Epithelial cell of proximal tubule (primary cell): Measurements from ENCODE around the gene PSEN2. TPM values are rescaled to one million over a fixed set of nuclear protein-coding genes. Genes with fewer than 3 reads are reported as not detected.

ENCODE experiments used
- DNase-seq: peaks from one replicate; pipeline ENCODE4 v3.0.0-alpha.2; 2011; ENCODE audit warnings: low read depth
- H3K4me3 ChIP-seq: 2 replicates; pipeline ENCODE4 v1.5.1; 2011; ENCODE audit warnings: low read depth, mild to moderate bottlenecking, low read length
- CTCF ChIP-seq: conservative IDR thresholded peaks from 2 replicates; pipeline ENCODE4 v1.5.1; 2012; ENCODE audit warnings: low read depth, mild to moderate bottlenecking, low read length
- total RNA-seq: library from RNA; depleted of rRNA; stranded (reverse); fragments of >200 nt; gene quantifications from 2 replicates; pipeline ENCODE4 v1.2.3, GENCODE V29; 2015

The PSEN2 gene
- total RNA-seq, 1 donor from 2014 or later = 26.6 TPM

- H3K4me3 ChIP-seq = no peak overlapping the region
- TF ChIP-seq CTCF = no peak
- no peak for DNase-seq
Observed at GRCh38 chr1:226943156-226943555, 72.7 kb downstream of the PSEN2 start.

- no peak for TF ChIP-seq CTCF
- DNase-seq = no peak
Observed at GRCh38 chr1:226943927-226944326, 73.5 kb downstream of the PSEN2 start.

GRCh38 chr1:226945106-226945857 lies 74.9 kb downstream of the PSEN2 start:
- DNase-seq = no peak
- no peak overlapping the region for H3K4me3 ChIP-seq
- TF ChIP-seq CTCF = no peak

More at GRCh38 chr1:226943927-226944326, 73.5 kb downstream of the PSEN2 start:
- no peak overlapping the region for H3K4me3 ChIP-seq

Other genes with a start within 250 kb of the PSEN2 start
- gene ITPKB, start 131.3 kb upstream of the PSEN2 start, total RNA-seq = 4.6 and 5.1 TPM in 2 replicates
- 9.8 and 10.2 TPM in 2 replicates for gene COQ8A, start 69.7 kb downstream of the PSEN2 start, total RNA-seq